HCEC 1CT (cell line): ENCODE measurements around the gene CDKAL1.

ENCODE experiments used
- DNase-seq: peaks from one replicate; pipeline ENCODE4 v3.0.0-alpha.2; 2017

CDKAL1 gene

DNA sequence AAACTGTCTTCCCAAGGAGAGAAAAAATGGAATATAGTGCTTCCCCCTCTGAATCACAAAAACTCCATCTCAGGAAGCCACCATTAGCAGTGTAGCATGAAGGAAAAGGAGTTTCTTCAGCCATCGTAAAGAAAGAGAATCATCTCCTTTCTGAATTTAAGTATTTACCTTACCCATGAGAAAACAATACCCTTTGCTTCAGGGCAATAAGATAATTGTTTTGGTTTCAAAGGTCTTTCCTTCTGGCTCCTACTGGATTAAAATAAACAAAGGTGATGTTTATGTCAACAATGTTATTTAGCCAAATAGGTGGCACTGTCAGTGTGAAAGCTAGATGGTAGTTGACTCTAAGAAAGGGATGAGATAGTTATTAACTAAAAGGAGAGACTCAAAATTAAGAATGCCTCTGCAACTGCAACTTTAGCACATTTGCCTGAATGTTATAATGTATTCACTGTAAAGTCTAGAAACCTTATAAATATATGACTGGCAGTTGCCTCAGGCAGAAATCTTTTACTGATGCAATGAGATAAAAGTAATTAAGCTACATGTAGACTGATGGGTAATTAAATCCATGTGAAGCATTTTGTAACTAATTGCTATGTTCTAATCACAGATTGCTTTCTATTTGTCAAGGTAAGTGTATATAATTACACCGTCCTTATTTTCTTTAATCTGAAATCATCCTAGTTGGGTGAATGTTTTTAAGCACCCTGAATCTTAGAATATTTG is 399.0 kb downstream of the CDKAL1 start:
- DNase-seq, result no peak

- DNase-seq, result no peak
These were observed 402.7 kb downstream of the CDKAL1 start for GRCh38 chr6:20936949-20937348.

DNA sequence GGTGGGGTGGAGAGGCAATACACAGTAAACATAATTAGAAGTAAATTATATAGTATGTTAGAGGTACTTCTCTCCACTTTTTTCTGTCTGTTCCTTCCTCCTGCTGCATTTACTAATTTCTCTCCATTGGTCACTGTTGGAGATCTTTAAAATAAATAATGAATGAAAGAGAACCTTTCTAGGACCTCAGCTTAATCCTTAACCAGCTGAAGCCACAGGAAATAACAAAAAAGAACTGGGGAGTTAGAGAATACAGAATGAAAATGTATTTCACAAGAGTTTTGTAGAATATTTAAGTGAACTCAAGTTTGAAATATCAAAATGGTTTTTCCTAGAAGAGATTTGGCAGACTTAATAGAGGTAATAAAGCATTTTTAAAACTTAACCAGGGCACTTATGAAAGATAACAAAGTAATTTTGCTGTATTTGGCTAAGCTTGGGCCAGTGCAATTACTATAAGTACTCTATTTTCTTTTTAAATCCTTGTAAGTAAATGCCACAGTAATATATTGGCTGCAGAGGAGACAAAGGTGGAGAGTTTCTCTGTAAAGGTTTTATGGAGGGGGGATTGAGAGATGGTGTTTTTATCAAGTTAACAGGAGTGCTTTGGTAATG is 405.0 kb downstream of the CDKAL1 start:
- DNase-seq, result no peak

DNA sequence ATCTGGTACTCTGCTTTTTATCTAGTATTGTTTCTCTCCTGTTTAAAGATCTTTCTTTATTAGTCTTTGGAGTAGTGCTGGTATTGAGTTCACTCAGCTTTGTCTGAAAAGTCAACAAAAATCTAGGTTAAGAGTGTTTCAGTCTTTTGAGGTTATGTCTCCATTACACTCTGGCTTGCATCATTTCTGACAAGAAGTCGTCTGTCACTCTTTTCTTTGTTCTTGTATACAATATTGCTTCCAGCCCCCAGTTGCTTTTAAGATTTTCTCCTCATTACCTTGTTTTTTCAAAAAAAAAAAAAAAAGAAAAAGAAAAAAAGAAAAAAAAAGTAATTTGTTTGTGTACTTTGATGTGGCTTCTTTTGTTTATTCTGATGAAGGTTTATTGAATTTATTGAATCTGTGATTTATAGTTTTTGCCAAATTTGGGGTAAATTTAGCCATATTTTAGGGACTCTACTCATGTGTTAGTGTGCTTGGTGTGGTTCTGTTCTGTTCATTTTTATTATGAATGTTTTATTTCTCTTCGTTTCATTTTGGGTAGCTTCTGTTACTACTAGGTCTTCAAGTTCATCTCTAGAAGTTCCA is 408.9 kb downstream of the CDKAL1 start:
- DNase-seq, result no peak

DNA sequence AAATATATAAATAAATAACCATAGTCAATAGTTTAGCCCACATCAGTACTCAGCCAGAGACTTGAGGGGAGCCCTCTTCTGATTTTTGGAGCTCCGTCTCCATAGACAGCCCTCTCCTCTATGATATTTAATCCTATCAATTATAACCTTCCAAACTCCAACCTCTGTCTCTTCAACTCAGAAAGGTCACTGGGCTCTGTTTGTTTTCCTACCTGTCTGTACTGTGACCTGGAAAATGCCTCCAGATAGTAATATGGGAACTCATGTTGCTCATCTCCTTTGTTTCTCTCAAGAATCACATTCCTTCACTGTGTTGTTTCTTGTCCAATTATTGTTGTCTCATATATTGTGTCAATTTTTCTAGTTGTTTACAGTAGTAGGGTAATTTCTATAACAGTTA is 409.7 kb downstream of the CDKAL1 start:
- DNase-seq, result no peak

- DNase-seq, result peak; percentile 46
These were observed 411.8 kb downstream of the CDKAL1 start for GRCh38 chr6:20946022-20946421.

GRCh38 chr6:20946890-20947289 is 412.6 kb downstream of the CDKAL1 start:
- DNase-seq, result no peak

DNA sequence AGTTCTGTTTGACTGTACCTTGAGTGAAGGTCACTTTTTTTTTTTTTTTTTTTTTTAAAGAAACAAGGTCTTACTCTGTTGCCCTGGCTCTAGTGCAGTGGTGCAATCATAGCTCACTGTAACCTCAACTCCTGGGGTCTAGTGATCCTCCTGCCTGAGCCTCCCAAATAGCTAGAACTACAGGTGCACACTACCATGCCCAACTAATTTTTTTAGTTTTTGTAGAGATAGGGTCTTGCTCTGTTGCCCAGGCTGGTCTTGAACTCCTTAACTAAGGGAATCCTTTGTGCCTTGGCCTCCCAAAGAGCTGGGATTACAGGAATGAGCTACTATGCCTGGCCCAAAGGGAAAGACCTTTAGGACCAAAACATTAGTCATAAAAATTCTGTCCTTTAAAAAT is 413.7 kb downstream of the CDKAL1 start:
- no peak for DNase-seq

DNA sequence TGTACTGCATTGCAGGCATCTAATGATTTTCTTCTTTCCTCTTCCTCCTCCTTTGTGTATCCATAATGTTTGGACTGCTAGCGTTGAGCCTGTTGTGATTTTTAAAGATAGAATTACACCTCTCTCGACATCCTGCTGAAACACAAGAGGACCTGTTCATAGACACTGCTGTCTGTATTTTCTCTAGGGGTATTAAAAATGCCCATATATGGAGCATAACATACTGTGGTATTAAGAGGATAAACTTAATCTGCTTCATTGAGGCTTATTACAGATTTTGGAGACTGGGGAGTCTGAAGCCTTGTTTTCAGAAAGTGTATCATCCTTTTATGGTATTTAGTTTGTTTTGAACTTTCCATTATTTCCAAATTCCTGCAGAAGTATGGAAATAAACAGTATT is 414.3 kb downstream of the CDKAL1 start:
- DNase-seq, result no peak

- DNase-seq, result no peak
These were observed 414.9 kb downstream of the CDKAL1 start for GRCh38 chr6:20949138-20949537.

DNA sequence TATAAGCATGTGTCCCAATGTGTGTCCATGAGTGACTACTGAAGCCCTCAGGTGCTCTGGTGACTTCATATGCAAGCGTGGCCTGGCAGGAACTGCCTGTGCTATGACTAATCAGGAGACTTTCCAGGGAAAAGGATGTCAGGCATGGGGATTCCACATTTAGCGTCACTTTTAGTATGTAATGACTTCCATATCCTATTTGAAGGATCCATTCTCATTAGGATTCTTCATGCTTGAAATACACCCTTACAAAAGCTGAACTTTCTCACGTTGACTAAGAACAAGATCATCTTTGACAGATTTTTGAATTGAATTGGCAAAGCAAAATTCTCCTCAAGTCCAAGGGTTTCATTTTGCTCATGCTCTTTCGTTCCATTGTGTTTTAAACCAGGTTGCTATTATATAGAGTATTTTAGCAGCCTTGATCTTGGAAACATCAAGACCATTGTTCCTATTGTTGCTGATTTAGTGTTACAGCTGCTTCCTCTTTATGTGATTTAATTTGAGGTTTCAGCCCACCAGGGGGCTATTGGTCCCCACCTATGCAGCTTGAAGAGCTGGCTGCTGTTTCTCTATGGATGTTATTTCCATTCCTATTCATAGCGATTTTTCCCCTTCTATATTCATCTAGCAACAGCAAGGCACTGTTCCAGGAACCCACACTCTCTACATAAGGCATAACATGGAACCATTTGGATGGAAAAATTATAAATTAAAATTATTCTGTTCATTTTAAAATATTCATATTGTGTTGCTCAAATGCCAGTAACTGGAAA is 418.6 kb downstream of the CDKAL1 start:
- peak; percentile 62 for DNase-seq

DNA sequence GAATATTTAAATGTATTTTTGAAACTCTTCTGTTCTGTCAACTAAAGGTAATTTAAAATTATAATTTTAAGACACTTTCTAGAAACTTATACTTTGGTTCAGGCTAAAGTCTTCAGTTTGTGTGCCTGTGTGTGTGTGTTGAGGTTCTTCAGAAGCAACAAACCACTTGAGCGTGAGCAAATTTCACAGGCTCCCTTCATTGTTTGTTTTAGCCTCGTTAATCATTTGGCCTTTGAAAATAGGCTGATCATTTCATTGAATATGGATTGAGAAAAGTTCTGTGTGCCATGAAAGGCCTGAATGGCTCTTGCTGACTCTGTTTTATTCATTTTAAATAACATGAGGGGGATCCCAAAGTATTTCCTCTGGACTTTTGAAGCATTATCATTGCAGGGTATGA is 420.1 kb downstream of the CDKAL1 start:
- DNase-seq, result no peak

DNA sequence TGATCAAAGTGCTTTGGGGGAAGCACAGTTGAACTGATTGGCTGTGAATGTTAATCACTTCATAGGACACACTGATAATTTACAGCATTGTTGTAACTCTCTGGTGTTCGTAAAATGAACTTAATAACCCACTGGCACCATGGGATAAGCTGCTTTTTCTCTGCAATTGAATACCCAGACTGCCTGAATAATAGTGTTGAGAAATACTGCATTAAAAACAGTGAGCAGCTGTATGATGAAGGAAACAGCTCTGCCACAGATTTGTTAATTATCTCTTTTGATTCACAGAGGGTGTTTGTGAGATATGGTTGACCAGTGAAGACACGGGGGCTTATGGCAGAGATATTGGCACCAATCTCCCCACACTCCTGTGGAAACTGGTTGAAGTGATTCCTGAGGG is 420.9 kb downstream of the CDKAL1 start:
- DNase-seq, result no peak

DNA sequence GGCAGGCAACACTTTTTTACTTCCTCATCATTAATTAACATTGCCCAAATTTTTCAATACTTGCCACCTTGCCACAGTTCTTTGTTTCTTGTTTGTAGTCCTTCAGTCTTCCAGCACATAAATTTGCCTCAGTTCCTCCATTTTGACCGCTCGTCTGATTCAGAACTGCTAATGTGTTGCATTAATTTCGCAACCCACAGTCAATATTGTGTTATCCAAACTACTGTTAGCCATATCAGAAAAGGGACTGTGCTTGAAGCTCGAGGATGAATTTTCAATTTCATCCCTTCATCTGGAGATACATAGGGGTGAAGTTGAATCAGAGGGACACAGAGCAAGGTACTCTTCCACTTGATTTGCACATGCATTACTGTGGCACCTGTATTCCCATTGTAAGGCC is 421.5 kb downstream of the CDKAL1 start:
- DNase-seq, result no peak

DNA sequence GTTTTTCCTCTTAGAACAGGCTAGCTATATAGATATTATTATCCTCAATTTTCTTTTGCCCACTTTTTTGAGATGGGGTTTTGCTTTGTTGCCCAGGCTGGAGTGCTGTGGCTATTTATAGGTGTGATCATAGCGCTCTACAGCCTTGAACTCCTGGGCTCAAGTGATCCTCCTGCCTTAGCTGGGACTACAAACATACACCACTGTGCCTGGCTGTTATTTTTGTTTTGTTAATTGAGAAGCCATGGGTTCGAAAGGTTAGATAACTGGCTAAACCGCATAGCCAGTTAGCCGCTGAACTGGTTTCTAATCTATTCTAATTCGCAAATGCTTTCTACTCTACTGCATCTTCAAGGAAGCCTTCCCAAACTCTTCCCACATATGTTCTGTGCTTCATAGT is 425.8 kb downstream of the CDKAL1 start:
- DNase-seq, result no peak

DNA sequence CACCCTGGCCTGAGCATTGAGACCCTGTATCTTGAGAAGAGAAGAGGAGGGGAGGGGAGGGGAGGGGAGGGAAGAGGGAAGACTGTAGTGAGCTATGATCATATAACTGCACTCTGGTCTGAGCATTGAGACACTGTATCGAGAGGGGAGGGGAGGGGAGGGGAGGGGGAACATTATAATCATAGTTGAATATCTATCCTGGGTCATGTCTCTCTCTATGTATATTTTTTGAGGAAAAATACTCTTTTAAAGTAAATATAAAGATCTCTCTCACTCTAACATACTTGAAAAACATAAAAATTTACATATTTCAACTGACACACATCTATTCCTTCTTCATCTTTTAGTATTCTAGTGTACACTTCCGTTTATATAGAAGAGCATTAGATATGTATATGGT is 431.0 kb downstream of the CDKAL1 start:
- no peak for DNase-seq

DNA sequence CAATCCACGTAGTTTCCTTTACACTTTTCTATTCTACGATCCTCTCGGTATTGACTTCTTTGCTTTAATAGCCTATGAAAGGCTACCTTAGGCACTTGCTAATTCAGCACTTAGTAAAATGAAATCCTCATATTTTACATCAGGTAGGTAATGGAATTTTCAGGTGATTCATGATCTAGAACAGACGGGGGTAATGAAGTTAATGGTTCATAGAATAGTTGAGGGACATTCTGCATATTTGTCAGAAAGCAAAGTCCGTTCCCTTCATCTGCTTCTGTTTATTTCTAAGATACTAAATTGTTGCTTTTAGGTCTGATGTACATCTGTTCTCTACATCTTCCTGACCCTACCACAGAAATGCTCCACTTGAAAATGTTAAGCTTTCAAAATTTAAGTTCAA is 431.7 kb downstream of the CDKAL1 start:
- DNase-seq, result no peak

DNA sequence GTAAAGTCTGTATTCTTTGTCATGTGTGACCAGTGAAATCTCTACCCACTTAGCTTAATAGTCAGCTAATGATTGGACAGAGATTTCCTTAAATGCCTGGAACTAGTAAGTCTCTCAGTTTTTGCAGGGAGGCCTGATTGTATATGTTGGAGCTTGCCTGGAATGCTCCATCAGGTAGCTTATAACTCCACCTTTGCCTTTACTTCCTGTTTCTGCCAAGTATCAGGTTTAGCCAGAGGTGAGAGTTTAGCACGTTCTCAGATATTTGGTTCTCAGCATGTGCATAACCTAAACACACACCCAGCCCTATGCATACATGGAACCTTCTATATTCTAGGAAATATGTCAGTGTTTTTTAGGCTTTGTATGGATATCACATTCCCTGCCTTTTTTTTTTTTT is 435.3 kb downstream of the CDKAL1 start:
- DNase-seq, result no peak

DNA sequence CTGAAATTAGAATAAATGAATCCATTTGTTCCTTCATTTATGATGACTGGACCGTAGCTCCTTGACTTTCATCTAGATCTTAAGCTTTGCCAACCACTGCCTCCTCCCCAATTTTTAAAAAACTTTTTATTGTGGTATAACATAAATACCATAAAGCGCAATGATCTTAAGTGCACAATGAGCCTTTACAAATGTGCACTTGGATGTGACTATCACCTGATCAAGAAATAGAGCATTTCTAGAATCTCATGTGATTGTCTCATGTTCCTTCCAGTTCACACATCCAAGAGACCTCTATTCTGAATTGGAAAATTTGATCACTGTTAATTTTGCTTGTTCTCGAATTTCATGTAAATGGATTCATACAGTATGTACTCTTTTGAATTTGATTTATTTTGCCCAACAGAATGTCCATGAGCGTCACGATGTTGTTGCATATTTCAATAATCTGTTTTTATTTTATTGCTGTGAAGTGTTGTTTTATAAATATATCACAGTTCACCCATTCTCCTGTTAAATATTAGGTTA is 442.2 kb downstream of the CDKAL1 start:
- no peak for DNase-seq

DNA sequence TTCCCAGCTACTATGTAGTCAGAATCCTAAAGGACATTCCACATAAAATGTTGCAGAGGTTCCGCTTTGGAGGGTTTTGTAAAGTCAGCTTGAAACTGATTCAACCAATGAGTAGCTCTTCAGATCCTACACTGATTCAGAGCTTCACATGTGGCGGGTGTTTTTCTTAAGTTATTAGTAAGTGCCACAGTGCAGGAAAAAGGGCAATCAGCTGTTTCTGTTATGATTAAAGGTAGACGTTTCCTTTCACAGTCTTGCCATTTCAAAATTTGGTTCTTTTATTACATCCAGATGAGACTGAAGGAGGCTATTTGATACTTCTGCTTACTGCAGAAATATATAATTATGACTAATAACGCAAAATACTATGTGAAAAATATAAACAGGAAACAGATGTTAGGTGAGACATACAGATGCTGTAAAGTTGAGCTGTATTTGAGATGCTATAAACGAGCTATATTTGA is 443.9 kb downstream of the CDKAL1 start:
- peak; percentile 99 for DNase-seq

- no peak for DNase-seq
These were observed 444.8 kb downstream of the CDKAL1 start for GRCh38 chr6:20979076-20979475.

DNA sequence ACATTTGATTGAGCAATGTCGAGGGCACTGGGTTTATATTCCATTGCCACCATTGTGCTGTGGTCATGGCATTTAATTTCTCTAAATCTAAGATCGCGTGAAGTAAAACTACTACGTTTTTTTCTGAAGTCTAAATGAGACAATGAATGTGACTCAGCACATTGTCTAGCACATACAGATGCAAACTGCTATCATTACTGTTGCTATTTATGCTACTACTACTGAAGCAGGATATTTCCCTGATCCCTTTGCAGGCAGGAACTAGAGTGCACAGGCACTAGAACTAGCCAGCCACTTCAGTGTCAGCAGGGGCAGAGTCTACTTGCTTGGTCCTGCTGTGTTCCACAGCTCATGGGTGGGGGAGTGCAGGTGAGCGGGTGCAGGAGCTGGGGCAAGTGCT is 449.7 kb downstream of the CDKAL1 start:
- DNase-seq, result no peak

DNA sequence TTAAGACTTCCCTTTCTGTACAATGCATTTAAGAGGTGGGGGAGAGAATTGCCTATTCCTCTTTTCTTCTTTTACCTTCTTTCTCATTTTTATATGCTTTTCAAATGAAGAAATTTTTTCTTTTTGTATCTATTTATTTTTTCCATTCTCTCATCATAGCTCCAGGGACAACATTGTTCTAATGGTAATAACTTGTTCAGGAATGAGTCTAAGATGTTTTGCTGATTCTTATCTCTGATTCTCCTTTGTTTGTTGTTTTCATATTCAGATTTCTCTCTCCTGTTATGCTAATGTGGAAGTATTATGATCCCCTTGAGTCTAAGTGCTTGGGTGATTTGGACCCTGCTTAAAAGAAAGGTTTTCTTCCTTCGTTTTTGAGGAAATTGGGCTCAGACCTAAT is 451.6 kb downstream of the CDKAL1 start:
- no peak for DNase-seq
